ENCODE data around the gene DNMT1.
A peak's percentile ranks its signal among the peaks of the same experiment; 100 is the strongest.
"Not testable (repeated sequence)": the region's sequence is repeated elsewhere in the genome, so short reads cannot be mapped to it uniquely, and the experiment has no call there.

The DNMT1 gene

DNA sequence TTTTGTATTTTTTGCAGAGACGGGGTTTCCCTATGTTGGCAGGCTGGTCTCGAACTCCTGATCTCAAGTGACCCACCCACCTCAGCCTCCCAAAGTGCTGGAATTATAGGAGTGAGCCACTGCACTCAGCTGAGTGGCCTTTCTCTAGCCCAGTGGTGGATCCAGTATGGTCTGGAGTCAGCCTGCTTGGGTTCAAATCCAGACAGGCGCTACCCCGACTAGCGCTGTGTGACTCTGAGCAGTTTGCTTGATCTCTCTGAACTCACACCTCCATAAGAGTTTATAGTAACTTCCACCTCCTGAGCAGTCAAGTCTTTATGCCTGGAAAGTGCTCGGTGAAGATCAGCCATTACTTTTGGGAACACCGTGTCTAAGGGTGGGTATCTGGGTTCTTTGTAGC is 25.9 kb upstream of the DNMT1 start:
- DNase-seq (ENCODE audit: low read depth): no peak

DNA sequence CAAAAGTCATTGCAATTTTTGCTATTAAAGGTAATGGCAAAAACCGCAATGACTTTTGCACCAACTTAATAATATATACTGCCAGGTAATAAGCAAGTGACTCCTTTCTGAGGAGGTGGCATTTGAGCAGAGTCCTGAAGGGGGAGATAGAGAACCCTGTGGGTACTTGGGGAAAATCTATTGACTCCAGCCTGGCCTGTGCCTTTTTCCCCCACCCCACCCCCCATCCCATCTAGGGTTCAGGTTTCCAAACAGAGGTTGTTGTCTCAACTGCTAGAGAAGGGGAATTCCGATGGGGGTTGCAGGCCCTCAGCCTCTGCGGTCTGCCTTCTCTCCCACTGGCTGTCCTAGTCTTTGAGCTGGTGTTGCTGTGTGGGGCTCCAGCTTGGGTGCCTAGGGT is 24.9 kb upstream of the DNMT1 start:
- no peak for DNase-seq (ENCODE audit: low read depth)

DNA sequence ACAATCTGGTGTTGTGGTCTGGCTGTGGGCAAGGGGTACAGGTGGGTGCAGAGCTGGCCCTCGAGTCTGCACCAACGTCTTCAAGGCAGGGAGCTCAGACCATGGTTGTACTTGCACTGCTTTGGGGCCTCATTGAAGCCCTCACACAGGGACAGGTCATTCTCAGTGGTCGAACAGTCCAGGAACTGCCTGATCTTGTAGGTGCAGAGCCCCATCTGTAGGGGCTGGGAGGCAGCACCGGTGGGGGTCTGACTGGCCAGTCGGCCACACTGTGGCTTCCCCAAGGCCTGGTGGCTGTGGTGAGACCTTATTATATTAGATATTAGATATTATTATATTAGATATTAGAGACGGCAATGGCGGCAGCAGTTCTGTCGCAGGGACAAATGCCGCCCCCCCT is 22.3 kb upstream of the DNMT1 start:
- DNase-seq (ENCODE audit: low read depth): no peak

DNA sequence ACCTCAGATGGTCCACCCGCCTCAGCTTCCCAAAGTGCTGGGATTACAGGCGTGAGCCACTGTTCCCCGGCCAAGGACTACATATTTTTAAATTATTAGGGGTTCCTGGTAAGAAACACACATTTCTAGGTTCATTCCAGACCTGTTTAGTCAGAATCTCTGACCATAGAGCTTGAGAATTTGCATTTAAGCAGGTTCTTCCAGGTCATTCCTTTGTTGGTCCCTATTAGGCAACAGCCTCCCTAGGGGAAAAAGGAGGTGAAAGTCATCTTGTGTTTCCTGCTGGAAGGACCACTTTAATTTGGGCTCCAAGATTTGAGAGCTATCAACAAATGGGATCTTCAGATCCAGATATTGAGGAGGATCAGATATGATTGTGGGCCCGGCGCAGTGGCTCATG is 20.0 kb upstream of the DNMT1 start:
- DNase-seq (ENCODE audit: low read depth): peak; percentile 82

DNA sequence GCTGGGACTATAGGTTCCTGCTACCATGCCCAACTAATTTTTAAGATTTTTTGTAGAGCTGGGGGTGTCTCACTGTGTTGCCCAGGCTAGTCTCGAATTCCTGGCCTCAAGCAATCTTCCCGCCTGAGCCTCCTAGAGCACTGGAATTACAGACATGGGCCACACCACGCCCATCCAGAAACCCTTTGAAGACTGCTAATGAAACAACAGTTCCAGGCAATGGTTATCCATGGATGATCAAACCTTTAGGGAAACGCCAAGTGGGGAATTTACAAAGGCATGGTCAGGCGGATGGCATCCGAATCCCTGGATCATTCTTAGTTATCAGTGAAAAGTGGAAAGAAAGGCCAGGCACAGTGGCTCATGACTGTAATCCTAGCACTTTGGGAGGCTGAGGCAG is 16.9 kb upstream of the DNMT1 start:
- no peak for DNase-seq (ENCODE audit: low read depth)

DNA sequence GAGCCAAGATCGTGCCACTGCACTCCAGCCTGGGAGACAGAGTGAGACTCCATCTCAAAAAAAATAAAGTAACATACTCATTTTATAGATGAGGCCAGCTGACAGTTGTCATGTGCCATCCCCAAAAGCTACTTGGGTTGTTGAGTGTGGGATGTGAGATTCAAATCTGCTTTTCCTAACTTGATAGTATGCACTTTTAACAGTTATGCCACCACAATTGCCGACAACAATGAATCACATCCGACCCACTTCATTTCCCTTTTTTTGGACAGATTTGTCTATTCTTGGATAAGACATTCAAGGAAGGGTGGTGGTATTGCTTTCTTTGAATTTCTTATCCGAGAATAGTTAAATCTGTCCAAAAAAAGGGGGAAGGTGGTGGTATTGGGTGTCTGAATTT is 16.3 kb upstream of the DNMT1 start:
- DNase-seq (ENCODE audit: low read depth): no peak

DNA sequence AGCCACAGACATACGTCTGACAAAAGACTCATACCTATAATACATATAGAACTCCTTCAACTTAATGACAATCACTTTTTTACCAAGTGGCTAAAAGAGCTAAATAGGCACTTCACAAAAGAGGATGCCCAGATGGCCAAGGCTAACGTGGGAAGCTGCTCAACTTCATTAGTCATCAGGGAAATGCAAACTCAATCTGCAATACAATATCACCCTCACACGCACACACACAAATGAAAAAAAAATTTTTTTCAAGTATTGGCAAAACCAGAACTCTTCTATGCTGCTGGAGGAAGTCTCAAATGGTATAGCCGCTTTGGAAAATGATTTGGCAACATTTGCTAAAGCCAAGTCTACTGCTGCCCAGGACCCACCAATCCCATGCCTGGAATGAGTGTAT is 14.6 kb upstream of the DNMT1 start:
- DNase-seq (ENCODE audit: low read depth): peak; percentile 71

DNA sequence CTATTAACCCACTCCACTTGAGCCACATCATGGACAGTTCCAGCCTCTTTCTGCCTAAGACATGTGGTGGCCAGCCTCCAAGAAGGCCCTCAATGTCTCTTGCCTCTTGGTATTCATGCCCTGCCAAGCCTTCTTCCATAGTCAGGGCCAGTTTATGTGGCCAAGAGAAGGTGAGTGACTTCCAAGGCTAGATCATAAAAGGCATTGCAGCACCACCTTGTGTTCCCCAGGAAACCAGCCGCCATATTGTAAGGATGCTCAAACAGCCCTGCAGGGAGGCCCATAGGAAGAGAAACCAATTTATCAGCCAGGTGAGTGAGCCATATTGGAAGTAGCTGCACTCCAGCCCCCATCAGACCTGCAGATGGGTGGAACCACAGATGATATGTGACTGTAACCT is 12.3 kb upstream of the DNMT1 start:
- no peak for DNase-seq (ENCODE audit: low read depth)

DNA sequence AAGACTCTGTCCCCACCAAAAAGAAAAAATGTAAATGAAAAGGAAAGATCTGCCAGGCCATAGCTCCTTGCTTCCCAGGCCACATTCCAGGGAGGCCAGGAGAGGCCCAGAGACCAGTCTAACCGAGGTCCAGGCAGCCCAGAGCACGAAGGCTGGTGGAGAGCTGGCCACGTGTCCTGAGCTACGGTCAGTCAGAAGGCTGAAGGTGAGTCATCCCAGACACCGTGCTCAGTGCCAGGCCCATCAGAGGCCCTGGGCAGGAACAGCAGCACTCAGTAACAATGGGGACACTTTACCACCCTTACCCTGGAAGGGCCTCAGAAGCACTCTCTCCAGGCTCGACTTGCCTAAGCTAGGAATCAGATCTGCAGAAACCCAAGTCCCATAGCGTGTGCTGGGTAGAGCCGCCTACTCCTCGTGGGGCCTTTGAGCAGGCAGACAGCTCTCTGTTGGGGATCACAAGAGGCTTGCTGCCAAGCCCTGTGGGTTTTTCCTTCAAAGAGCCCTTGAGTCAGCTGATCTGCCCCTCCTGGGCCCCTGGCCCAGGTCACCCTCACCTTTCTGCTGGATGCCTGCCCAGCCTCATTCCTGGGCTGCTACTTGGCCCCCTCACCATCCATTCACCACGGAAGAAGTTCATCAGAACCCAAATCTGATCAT is 11.6 kb upstream of the DNMT1 start:
- no peak for DNase-seq (ENCODE audit: low read depth)

DNA sequence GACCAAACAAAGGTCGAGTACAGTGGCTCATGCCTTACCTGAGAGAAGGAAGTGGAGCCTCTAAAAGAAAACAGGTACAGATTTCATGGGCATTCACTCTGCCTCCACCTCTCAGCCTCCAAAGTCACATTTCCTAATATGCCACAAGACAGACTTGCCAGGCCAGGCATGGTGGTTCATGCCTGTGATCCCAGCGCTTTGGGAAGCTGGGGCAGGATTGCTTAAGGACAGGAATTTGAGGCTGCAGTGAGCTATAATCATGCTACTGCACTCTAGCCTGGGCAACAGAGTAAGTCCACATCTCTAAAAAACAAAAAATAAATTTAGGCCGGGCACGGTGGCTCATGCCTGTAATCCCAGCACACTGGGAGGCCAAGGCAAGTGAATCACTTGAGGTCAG is 10.9 kb upstream of the DNMT1 start:
- DNase-seq (ENCODE audit: low read depth): no peak

DNA sequence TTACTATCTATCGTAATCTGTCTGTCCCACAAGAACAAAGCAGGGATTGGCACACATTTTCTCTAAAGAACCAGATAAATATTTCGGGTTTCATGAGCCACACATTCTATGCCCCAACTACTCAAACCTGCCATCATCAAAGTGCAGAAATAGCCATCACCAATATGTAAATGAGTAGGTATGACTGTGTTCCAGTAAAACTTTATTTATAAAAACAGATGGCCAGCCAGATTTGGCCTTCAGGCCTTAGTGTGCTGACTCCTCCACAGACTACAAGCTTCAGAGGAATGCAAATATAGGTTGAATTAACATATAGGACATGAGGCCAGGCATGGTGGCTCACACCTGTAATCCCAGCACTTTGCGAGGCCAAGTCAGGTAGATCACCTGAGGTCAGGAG is 8.9 kb upstream of the DNMT1 start:
- no peak for DNase-seq (ENCODE audit: low read depth)

DNA sequence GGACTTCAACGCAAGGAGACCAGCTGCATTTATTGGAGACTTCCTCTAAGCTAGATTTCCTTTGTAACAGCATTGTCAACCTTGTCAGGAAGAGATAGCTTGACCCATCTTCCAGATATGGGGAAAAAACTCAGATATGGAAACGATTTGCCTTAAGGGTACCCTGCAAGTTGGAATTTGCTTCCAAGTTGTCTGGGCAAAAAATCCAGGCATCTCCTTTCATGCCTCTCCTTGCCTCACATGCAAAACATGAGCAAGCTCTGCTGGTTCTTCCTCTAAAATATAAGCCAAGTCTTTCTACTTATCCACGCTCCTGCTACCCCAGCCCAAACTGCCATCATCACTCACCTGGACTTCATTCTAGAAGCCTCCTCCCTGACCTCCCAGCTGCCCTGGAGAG is 6.4 kb upstream of the DNMT1 start:
- DNase-seq (ENCODE audit: low read depth): no peak

DNA sequence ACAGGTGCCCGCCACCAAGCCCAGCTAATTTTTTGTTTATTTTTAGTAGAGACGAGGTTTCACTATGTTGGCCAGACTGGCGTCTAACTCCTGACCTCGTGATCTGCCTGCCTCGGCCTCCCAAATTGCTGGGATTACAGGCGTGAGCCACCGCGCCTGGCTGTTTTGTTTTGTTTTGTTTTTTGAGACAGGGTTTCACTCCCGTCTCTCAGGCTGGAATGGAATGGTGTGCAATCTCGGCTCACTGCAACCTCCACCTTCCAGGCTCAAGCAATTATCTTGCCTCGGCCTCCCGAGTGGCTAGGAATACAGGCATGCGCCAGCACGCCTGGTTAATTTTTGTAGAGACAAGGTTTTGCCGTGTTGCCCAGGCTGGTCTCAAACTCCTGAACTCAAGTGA is 5.3 kb upstream of the DNMT1 start:
- not testable (repeated sequence) for DNase-seq (ENCODE audit: low read depth)

DNA sequence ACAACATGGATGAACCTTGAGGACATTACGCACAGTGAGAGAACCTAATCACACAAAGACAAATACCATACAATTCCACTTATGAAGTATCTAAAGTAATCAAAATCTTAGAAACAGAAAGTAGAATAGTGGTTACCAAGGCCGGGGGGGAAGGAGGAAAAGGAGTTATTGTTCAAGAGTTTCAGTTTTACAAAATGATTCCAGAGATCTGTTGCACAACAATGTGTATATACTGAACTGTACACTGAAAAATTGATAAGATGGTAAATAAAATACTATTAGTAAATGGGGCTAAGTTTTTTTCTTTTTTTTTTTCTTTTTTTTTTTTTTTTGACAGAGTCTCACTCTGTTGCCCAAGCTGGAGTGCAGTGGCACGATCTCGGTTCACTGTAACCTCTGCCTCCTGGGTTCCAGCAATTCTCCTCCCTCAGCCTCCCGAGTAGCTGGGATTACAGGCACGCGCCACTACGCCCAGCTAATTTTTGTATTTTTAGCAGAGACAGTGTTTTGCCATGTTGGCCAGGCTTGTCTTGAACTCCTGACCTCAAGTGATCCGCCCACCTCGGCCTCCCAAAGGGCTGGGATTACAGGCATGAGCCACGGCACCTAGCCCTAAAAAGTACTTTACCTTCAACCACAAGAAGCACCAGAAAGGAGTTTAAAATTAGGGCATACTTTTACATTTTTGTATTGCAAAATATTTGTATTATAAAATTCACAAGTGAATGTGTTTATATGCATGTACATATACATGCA is 4.3 kb upstream of the DNMT1 start:
- not testable (repeated sequence) for DNase-seq (ENCODE audit: low read depth)

DNA sequence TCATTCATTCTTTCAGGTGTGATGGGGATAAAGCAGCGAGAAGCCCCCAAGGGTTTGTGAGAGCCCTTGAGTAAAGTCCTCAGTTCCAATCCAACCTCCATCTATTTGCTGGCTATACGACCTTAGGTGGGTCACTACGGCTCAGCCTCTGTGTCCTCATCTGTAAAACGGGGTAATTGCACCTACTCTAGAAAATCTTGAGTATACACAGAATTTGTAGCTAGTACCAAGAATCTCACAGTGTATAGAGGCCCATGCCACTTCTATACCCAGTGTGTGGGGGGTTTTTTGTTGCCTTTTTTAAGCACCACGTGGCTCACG is 406 bp upstream of the DNMT1 start:
- no peak for DNase-seq (ENCODE audit: low read depth)

DNA sequence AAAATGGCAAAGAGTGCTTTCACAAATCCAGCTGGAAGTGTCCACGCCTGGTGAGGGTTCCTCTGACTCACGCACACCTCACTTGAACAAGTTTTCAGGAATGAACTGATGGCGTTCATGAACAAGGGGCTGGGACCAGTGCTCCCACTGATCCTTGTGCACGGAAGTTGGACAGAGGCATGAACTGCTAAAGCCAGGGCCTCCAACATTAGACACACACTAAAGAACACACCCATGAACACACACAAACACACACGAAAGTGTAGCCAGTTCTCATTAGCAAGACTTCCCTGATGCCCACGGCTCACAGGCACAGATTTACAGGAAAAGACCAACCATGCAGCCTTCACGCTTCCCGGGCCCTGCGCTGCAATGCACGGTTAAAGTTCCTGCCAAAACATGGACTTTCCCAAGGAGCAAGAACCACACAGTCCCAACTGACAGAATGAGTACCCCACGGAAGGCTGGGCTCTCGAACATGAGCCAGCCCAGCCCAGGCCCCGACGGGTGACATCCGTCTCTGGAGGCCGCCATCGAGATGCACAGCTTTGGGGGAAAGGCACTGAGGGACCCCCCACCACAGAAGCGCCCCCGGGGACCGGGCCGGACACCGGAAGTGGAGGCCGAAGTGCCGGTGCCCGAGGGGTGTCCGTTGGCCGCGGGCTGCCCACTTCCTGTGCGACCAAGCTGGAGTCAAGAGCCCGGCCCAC is 808 bp downstream of the DNMT1 start:
- peak; percentile 63 for DNase-seq (ENCODE audit: low read depth)

DNA sequence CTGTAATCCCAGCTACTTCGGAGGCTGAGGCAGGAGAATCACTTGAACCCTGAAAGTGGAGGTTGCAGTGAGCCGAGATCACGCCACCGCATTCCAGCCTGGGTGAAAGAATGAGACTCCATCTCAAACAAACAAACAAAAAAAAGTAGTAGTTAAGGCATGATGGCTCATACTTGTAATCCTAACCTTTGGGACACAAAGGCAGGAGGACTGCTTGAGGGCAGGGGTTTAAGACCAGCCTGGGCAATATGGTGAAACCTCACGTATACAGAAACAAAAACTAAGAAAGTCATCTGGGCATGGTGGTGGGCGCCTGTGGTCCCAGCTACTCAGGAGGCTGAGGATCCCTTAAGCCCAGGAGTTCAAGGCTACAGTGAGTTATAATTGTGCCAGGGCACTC is 1.8 kb downstream of the DNMT1 start:
- no peak for DNase-seq (ENCODE audit: low read depth)

DNA sequence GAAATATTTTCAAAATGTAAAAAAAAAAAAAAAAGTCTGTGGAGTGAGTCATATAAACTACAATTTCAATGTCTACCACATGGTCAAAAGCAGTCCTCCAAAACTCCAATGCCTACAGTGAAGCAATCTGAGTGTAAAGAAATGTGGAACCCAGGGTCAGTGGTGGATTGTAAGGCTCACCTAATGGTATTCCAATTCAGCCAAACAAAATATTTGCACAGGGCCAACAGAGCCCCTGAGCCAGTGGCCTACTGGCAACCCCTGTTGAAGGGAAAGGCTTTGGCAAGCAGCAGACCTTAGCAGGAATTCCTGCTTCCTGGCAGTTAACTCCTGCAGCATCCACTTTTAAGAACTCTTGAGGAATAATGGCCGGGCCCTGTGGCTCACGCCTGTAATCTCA is 3.4 kb downstream of the DNMT1 start:
- DNase-seq (ENCODE audit: low read depth): peak; percentile 76

DNA sequence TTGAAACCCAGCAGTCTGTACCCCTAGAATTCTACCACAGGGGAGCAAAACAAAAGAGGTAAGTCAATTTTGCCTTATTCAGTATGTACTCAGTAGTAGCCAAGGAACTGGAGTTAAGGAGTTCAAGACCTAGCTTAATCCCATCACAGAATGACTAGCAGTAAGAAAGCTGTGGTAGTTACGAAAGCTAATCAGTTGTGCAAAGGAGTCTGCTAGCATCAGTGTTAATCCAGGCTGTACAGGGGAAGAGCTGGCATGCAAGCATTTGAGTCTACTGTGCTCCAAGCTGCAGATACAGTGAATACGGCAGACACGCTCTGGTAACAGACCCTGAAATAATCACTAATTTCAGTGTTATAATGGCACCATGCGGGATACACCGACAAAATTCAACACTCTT is 4.7 kb downstream of the DNMT1 start:
- DNase-seq (ENCODE audit: low read depth): no peak

DNA sequence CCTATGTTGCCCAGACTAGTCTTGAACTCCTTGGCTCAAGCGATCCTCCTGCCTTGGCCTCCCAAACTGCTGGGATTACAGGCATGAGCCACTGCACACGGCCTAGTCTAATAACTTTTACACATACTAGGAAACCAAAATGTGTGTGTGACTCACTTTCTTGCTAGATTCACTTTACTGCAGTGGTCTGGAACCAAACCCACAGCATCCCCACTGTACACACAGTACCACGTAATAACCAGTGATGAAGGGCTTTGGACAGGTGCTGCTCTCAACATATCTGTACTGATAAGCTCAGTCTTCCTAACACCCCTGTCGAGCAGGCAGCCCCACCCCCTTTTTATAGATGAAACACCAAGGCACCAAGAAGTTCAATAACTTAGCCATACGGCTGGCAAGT is 5.1 kb downstream of the DNMT1 start:
- DNase-seq (ENCODE audit: low read depth): no peak

DNA sequence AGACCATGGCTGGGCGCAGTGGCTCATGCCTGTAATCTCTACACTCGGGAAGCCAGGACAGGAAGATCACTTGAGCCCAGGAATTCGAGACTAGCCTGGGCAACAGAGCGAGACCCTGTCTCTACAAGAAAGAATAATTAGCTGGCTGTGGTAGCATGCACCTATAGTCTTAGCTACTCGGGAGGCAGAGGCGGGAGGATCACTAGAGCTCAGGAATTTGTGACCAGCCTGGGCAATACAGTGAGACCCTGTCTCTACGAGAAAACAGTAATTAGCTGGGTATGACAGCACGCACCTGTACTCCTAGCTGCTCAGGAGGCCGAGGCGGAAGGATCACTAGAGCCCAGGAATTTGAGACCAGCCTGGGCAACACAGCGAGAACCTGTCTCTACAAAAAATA is 7.4 kb downstream of the DNMT1 start:
- no peak for DNase-seq (ENCODE audit: low read depth)

DNA sequence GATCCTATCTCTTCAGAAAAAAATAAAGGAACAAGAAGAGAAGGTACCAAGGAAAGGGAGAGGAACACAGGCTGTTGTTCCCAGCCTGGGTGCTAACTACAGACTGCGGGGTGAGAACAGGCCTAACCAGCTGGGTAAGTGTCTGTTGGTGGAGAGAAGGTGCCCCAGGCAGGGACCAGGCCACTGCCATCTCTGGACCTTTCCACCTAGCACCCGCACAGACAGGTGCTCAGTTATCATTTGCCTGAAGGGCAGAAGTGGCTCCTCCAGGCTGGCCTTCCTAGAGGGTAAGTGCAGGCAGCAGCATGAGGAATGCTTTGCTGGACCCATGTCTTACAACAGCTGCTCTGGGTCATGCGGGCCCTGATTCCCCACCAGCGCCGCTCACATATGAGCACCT is 10.1 kb downstream of the DNMT1 start:
- no peak for DNase-seq (ENCODE audit: low read depth)

DNA sequence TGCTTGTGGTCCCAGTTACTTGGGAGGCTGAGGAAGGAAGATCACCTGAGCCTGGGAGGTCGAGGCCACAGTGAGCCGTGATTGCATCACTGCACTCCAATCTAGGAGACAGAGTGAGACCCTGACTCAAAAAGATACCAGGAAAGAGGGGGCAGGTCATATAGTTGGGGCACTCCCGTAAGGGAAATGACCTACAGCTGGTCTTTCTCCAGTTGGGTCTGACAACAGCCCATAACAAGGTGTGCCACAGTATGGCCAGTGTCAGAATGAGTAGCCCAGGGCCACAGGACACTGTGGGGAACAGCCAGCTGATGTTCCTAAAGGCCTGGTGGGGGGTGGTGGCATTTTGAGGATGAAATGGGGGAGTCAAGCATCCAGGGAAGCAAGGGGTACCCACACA is 10.8 kb downstream of the DNMT1 start:
- DNase-seq (ENCODE audit: low read depth): no peak

DNA sequence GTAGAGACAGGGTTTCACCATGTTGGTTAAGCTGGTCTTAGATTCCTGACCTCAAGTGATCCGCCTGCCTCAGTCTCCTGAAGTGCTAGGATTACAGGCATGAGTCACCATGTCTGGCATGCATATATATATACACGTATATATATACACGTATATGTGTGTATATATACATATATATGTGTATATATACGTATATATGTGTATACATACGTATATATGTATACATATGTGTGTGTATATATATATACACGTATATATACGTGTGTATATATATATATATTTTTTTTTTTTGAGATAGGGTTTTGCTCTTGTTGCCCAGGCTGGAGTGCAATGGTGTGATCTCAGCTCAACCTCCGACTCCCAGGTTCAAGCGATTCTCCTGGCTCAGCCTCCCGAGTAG is 11.9 kb downstream of the DNMT1 start:
- DNase-seq (ENCODE audit: low read depth): no peak

Data from HS-5 (cell line).